ENCODE data around the gene SH2D3C.

DNA sequence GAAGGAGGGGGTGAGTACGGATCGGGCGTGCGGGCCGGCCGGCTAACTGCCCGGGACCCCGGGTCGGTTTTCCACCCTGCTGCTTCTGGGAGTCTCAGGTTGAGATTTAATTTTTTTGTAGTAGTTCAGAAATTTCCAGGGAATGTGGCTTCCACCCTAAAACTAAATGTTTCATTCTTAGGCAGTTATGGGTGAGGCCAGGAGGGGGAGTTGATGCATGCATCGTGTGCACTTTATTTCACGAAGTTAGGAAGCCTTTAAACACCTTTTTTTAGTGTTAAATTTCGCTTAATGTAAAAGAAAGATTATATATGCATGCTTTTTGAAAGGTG is 8.3 kb upstream of the SH2D3C start:
- TF ChIP-seq CSDC2 (CRISPR knock-in tag; IDR thresholded peaks at IDR 0.05), result no peak
- TF ChIP-seq BACH2 (CRISPR knock-in tag; IDR thresholded peaks at IDR 0.05; ENCODE audit: borderline replicate concordance), result no peak
- TF ChIP-seq ZNF8 (CRISPR knock-in tag; IDR thresholded peaks at IDR 0.05), result no peak
- TF ChIP-seq ZNF565 (CRISPR knock-in tag; conservative IDR thresholded peaks at IDR 0.05; ENCODE audit: low read depth), result no peak
- no peak for TF ChIP-seq ARNTL (CRISPR knock-in tag; IDR thresholded peaks at IDR 0.05; ENCODE audit: borderline replicate concordance, low read depth)
- TF ChIP-seq ESRRG (CRISPR knock-in tag; IDR thresholded peaks at IDR 0.05), result no peak
- TF ChIP-seq, protein P1, sequence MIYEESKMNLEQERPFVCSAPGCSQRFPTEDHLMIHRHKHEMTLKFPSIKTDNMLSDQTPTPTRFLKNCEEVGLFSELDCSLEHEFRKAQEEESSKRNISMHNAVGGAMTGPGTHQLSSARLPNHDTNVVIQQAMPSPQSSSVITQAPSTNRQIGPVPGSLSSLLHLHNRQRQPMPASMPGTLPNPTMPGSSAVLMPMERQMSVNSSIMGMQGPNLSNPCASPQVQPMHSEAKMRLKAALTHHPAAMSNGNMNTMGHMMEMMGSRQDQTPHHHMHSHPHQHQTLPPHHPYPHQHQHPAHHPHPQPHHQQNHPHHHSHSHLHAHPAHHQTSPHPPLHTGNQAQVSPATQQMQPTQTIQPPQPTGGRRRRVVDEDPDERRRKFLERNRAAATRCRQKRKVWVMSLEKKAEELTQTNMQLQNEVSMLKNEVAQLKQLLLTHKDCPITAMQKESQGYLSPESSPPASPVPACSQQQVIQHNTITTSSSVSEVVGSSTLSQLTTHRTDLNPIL (CRISPR knock-in tag; IDR thresholded peaks at IDR 0.05; ENCODE audit: low read depth), result no peak
- TF ChIP-seq TCF4 (CRISPR knock-in tag; IDR thresholded peaks at IDR 0.05; ENCODE audit: borderline replicate concordance), result no peak
- TF ChIP-seq OSR1 (CRISPR knock-in tag; IDR thresholded peaks at IDR 0.05), result no peak
- no peak for TF ChIP-seq ZC3H10 (CRISPR knock-in tag; IDR thresholded peaks at IDR 0.05)
- TF ChIP-seq GLIS3 (CRISPR knock-in tag; IDR thresholded peaks at IDR 0.05), result no peak
- TF ChIP-seq, protein P2, sequence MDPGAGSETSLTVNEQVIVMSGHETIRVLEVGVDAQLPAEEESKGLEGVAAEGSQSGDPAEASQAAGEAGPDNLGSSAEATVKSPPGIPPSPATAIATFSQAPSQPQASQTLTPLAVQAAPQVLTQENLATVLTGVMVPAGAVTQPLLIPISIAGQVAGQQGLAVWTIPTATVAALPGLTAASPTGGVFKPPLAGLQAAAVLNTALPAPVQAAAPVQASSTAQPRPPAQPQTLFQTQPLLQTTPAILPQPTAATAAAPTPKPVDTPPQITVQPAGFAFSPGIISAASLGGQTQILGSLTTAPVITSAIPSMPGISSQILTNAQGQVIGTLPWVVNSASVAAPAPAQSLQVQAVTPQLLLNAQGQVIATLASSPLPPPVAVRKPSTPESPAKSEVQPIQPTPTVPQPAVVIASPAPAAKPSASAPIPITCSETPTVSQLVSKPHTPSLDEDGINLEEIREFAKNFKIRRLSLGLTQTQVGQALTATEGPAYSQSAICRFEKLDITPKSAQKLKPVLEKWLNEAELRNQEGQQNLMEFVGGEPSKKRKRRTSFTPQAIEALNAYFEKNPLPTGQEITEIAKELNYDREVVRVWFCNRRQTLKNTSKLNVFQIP (CRISPR knock-in tag; IDR thresholded peaks at IDR 0.05; ENCODE audit: borderline replicate concordance, low read depth), result no peak
